GM21723 (cell line): ENCODE results near the gene MAN1C1.

ENCODE experiments used
- ATAC-seq: cut with Tn5 transposase; IDR thresholded peaks from one replicate; pipeline ENCODE4 v1.9.1; 2021; ENCODE audit warnings: mild to moderate bottlenecking, moderate library complexity; ENCODE audit not compliant: unreplicated experiment

The MAN1C1 gene

DNA sequence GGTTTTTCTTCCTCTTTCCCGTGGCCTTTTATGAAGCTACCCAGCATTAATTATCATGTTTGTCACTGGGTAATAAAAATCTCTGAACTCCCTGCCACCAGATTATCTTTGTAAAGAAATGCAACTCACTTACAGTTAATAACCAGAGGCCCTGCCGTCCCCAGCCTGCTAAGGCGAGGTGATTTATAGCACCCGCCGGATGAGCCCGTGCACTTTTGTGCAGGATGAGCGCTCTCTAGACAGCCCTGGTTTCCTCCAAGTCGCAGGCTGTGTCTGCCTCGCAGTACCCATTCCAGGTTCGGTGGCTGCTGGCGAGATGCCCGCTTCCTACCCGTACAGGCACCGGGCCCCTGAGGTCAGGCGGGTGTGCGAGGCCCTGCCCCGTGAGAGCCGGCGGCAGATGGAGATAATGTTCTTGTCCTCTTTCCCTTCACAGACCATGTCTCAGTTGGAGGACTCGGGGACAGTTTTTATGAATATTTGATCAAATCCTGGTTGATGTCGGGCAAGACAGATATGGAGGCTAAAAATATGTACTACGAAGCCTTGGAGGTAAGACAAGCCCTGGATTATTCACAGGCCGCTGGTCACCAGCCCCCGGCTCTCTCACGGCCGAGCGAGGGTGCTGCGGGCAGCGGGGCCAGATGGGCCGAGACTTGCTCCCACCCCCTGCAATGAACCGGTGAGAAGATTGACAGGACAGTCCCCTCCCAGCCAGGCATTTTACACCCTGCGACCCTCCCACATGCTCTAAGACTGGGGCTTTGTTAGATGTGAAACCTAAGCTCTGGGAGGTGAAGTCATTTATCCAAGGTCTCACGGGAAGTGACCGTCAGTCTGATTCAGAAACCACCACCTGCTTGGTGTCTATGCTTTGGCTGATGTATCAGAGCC is 154.9 kb downstream of the MAN1C1 start:
- ATAC-seq, result no peak

DNA sequence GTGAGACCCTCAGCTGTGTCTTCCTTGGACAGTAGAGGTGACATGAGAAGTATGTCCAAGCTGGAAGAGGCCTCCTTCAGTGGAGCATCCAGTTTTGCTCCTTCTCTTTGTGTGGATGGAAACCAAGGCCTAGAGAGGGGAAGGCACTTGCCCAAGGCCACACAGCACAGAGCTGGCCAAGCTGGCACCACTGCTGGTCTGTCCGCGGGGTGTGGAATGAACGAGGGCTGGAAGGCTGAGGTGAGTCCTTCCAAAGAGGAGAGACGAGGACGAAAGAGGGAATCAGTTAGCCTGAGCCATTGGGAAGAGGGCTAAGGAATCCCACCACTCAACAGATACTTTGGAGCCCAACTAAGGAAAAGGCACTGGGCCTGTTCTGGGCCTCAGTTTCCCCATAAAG is 155.6 kb downstream of the MAN1C1 start:
- no peak for ATAC-seq

DNA sequence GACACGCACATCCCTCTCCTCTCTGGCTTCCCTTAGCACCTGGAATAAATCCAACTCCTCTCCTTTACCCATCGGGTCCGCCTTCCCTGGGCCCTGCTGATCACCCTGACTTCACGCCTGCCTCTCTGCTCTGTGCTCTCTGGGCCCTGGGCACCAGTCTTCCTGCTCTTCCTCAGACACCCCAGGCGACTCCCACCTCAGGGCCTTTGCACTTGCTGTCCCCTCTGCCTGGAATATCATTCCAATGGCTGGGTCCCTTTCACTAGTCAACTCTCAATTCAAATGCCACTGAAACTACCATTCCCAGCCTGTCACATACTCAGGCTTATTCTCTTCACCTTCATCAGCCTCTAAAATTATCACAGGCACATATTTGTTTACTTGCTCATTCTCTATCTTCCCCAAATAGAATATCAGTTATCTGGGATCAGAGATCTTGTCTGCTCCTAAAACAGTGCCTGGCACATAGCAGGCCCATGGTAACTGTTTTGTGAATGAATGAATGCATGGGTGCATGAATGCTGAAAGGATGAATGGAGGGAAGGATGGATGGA is 156.2 kb downstream of the MAN1C1 start:
- no peak for ATAC-seq

DNA sequence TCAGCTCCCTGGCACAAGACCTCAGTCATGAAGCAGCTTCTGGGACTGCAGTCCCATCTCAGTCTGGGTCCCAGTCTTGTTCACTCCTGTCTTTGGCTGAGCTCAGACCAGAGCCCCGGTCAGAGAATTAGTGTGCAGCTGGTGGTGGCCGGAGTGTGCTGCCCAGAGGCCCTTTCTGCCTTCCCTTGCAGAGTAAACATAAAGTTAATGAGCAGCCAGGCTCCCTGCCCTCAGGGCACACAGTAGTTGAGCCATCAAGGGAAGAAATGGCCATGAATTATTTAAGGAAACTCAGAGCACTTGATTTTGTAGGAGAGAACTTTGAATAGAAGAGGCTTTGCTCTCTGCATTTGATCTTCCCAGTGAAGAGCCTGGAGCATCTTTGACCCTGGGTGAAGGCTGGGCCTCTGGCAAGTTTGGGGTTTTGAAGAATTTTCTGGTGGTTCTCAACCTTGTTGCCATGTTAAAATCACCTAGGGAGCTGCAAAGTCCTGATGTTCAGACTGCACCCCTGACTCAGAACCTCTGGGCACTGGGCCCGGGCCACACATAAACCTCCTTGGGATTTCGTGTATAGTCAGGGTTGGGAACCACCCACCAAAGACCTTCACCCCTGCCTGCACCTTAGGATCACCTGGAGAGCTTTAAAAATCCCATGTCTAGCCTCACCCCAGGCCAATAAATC is 157.0 kb downstream of the MAN1C1 start:
- ATAC-seq, result no peak

DNA sequence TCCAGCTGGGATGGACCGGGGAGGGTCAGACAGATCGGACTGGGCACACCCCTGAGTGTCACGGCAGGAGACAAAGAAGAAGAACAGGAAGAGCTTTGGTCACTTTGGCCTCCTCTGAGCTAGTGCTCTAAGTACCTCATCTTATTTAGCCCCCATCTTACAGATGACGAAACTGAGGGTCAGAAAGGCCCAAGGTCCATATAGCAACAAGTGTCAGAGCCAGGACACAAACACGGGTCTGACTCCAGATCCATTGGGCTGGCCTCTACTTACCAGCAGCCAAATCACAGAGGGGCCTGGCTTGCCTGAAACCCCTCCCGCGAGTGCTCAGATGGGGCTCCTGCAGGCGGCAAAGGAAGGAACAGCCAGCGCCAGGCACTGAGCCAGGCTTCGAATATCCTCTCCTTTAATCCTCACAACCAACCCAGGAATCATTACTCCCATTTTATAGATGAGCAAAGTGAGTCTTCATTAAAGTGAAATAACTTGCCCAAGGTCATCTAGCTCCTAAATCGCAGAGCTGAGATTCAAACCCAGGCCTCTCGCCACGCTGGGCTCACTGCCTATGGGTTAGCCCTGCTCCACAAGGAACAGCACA is 157.7 kb downstream of the MAN1C1 start:
- ATAC-seq, result no peak

DNA sequence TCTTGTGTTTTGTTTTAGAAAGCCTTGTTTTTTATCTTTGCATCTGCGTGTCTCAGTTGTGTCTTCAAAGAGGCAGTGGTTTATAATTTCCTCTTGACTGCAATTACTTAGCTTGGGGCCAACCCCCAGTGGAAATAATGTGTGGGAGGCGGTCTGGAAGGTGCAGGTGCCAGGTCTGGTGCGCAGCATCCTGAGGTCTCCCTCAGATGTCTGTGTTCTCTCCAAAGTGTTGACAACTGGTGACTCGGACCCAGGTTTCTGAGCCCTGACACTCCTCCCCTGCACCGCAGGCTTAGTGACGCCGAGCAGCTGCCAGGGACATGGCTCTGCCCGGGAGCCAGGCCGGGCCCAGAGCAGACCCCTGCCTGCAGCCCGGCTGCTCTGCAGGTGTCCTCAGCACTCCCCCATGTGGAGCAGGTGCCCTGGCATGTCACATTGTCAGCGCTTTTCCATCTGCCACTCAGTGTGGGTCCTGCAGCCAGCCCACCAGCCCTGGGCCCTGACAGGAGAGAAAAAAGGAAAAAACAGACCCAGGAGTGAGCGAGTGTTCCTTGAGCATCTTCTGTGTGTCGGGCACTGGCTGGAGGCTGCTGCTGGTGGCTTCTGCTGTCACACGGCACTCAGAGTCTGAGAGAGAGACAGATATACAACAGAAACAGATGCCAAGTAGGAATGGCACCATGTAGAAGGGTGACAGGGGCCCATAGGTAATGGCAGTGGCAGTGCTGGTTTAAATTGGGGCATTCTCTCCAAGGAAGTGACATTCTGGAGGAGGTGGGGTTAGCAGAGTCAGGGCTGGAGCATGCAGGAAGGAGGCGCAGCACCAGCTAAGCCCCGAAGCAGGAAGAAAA is 158.6 kb downstream of the MAN1C1 start:
- no peak for ATAC-seq

DNA sequence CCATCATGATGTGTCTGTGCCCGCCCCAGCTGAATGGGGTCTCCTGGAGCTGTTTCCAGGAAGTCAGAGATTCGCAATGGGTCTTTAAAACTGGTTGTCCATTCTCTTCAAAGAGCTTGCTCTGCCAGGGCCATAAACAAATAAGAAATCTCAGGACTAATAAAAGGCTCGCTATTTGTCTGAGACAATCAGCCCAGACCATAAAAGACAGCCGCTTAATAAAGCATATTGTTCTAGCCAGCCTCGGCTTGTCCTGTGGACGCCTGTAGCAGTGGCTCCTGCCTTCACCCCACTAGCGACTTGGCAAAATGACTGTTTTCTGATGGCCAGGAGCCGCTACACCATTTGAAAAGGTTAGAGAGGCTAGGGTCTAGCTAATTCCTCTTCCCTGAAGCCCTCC is 162.8 kb downstream of the MAN1C1 start:
- ATAC-seq, result no peak

DNA sequence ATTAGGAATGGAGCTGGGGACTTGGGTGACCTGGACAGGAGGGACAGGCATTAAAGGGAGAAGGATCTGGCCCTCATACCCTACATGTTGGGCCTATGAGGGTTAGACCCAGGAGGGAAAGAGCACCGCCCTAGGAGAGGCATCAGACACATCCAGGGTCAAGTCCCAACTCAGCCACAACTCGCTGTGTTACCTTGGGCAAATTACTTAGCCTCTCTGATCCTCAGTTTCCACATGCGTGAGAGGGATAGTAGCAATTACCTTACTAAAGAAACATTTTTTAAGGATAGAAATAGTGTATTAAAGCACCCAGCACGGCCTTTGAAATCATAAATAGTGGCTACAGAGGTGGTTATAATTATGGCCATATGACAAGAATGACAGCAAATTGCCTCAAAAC is 163.3 kb downstream of the MAN1C1 start:
- ATAC-seq, result no peak

DNA sequence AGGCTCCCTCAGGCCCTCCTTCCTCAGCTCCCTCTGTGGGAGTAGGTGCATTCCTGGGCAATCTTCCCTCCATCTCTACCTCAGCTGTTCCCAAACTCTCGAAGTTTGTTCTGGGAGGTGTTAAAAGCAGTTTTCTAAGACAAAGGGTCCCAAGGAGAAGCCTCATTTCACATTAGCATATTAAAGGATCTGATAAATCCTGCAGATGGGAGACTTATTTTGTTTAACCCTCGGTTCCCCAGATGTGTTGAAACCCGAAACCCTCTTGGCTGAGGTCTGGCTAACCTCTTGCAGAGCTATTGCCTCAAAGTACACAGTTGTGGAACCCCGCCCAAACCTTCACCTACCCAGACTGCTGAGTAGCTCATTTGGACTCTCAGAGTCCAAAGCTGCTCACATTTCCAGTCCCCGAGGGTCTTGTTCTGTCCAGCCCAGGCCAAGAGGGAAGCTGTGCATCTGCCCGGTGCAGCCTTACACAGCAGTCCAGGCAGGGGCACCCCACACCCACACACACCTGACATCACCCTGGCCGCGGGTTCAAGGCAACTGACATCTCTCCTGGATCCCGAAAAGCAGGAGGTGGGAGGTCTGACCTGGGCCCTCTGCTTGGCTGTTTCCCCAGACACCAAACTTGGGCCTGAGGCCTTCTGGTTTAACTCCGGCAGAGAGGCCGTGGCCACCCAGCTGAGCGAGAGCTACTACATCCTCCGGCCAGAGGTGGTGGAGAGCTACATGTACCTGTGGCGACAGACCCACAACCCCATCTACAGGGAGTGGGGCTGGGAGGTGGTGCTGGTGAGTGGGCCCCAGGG is 163.9 kb downstream of the MAN1C1 start:
- no peak for ATAC-seq

DNA sequence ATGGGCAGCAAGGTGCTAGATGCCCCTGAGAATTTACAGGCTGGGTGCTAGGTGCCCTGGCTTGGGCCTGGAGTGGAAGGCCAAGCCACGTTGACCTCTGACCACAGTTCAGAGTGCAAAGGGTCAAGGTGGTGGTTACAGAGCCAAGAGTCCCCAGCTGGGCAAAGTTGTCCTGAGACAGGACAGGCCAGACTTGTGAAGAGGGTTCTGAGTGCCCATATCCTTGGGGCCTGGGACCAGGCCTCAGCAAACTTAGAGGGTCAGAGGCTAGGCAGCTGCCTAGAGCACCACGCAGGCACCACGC is 164.5 kb downstream of the MAN1C1 start:
- ATAC-seq, result no peak

DNA sequence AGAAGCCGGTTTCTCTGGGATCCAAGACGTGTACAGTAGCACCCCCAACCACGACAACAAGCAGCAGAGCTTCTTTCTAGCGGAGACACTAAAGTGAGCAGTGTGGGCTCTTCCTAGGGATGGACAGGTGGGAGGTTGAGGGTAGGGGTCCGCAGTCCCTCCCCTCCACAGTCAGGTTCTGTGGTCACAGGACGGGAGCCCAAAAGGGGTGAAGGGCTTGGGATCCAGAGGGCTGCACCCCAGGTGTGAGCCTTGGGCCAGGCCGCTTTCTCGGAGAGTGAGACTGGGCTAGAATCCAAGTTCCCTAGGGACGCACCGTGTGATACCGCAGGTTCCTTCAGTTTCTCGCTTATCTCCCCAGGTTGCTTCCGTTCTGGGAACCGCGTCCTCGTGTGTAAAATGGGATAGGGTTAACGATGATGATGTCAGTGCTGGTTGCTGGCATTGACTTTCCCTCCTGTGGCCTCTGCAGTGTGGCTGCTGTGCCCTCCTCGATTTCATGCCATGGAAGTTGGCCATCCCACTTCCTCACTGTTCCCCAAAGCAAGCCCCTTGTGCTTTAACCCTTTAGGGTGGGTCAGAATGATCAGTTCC is 166.1 kb downstream of the MAN1C1 start:
- no peak for ATAC-seq

DNA sequence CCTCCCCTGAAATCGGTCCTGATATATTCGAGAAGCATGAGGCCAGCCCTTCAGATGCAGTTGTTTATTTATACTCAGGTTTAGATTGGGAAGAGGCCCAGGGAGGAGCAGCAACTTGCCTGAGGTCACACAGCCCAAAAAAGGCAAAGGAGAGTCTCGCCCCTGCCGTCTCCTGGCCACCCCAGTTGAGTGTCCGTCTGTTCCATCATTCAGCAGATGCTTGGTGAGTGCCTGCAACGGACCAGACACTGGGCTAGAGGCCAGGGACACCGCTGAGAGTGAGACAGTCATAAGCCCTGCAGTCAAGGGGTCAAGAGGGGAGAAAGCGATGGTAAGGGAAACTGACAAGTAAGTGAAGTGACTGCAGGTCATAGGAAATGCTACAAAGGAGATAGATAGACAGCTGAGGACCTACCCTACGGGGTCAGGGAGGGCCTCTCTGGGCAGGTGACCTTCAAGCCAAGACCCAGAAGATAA is 168.0 kb downstream of the MAN1C1 start:
- no peak for ATAC-seq

DNA sequence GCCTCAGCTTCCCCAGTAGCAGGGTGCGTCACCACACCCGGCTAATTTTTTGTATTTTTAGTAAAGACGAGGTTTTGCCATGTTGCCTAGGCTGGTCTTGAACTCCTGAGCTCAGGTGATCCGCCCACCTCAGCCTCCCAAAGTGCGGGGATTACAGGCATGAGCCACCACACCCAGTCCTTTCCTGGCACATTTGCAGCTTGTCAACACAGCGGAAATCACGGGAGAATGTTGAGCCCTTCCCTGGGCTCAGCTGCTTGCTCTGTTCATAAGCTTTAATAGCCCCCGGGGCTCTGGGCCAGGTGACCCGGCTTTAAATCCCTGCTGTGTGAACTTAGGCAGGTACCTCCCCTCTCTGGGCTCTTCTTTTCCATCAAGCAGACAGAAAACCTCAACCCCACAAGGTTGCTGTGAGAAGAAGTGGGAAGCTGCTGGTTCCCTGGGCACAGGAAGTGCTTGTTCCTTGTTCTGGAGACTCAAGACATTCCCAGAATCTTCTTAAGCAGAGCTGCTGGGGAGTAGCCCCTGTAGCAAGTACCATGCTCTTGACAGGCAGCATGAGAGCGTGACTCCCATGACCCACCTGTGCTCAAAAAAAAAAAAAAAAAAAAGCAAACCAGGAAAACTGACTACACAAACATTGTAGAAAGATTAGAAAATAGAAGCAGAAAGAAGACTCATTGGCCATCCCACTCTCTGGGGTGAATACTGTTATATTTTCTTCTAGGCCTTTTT is 168.9 kb downstream of the MAN1C1 start:
- no peak for ATAC-seq

DNA sequence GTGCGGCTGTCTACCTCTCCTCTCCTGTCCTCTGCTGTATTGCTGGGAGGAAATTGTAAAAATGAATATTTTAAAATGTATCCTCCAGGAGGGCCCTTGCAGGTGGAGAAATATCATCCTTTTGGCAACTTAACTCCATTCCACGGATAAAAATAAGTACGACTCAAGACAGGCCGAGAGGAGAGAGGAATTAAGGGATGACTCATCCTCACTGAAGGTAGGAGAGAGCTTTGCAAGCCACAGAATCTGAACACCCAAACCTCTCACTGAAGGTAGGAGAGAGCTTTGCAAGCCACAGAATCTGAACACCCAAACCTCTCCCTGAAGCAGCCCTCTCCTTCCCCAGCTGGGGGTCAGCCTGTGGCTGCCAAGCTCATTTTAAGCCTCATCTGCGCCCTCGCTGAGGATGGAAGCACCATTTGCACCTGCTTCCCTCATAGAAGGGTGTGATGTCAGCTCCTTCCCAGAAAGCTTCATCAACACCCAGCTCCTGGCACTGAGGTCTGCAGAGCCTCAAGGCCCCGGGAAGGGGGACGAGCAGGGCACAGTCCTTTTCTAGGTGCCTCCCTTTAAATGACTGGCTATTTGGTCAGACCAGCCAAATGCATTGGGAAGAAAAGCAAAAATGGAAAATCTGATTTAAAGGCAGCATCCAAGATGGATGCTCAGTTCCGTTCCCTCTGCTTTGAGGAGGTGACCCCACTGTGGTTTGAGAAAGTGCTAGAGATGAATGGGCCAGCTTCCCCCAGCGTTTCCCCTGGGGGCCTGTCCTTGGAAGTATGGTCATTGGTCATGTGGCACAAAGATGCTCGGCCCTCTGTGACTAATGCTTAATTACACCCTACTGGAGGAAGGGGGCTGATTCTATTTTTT is 170.5 kb downstream of the MAN1C1 start:
- ATAC-seq, result no peak

DNA sequence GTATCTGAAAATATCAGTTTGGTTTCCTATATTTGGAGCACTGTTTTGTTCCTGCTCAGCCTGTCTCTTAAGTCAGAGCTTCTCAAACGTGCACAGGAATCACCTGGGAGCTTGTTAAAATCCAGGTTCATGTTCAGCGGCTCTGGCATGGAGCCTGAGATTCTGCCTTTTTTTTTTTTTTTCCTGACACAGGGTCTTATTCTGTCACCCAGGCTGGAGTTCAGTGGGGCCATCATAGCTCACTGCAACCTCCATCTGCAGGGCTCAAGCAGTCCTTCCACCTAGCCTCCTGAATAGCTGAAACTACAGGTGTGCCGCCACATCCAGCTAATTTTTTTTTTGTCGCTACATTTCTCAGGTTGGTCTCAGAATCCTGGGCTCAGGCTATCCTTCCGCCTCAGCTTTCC is 171.2 kb downstream of the MAN1C1 start:
- ATAC-seq, result no peak

DNA sequence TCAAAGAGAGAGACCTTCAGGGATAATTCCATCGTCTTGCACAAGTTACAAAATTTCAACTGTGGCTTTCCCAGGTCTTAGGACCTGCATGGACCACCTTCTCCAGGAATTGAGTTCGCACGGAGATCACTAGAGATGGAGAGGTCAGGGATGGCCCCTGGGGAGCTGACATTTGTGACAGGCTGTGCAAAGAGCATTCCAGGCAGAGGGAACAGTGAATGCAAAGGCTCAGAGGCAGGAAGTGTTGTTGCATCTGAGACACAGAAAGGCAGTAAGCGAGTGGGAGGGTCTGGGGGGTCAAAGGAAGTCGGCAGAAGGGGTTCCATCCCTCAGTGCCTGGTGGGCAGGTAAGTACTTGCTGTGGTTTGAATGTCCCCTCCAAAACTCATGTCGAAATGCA is 173.9 kb downstream of the MAN1C1 start:
- no peak for ATAC-seq

DNA sequence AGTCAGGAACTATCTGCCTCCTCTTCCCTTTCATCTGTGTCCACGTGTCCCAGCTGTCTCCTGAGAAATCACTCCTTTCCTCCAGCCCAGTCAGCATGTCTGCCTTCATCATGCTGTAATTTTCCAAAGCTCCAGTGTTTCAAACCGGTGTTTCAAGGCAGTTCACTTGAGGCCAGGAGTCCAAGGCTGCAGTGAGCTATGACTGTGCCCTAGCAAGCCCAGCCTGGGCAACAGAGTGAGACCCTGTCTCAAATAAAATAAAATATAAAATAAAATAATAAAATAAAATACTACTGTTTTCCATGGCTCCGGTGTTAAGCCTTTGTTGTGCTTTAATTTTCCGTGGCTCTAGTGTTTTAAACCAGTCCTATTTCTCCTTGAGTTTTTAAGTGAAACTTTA is 175.5 kb downstream of the MAN1C1 start:
- ATAC-seq, result no peak

DNA sequence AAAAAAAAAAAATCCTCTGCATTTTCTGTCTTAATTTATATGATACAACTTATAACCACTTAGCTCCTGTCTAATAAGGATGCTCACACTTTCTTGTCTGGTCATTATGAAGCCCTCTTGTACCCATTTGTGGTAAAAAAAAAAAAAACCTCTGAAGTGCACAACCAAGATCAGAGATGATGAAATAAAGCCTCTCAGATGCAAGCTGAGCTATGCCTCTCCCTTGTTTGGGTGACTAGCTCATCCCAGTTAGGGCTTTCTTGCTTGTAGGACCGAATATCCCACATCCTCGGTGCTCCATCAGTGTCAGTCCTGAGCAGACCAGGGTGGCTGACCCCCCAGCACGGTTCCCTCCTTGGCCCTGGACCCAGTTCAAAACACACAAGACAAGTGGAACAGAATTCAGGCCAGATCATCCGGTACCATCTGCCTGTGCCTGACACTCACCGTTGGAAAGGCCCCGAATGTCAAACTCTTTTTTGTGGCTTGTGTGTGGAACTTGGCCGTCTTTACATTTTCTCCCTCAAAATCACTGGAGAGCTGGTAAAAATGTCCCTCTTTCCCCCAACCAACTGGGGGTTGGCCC is 177.1 kb downstream of the MAN1C1 start:
- ATAC-seq, result no peak
